ENCODE results near the gene CCNA1.
A peak's percentile ranks its signal among the peaks of the same experiment; 100 is the strongest.

The CCNA1 gene

DNA sequence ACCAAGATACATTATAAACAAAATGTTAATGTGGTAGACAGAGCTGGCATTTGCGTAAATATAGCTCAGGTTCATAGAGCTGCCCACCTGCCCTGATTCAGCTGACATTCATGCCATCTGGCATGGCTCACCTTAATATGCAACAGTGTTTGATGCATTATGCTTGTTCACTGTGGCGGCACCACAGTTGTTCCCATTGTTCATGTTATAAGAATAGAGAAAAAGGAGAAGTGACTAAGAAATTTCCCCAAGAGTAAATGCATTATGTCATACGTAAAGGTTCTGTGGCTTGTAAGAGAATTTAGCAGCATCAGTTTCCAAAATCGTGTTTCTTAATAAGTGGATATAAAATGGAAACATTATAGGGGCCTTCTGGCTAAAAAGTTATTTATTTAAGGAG lies 4.5 kb downstream of the CCNA1 start:
- TF ChIP-seq CTCF (IDR thresholded peaks at IDR 0.05): no peak
- H2AFZ ChIP-seq: no peak overlapping the region

GRCh38 chr13:36438594-36439483 lies 6.5 kb downstream of the CCNA1 start:
- Histone ChIP-seq H2AFZ (no peak overlapping the region), H3K79me2 (no peaks in the 10 kb centered on the region), H3K4me2 (ENCODE audit: low read length) (peak overlapping the region; percentile 28), H3K9ac (no peak overlapping the region), H3K27ac (peak overlapping the region; percentile 58), H3K9me3 (ENCODE audit: control insufficient read depth, low read length) (no peaks in the 10 kb centered on the region), H3K4me1 (peaks cover 16% of the 10 kb centered on the region), H3K36me3 (ENCODE audit: control insufficient read depth, insufficient read depth, low read length) (no peaks in the 10 kb centered on the region), H3K27me3 (ENCODE audit: control insufficient read depth, insufficient read depth, low read length) (no peaks in the 10 kb centered on the region), H3K4me3 (ENCODE audit: low read depth, low read length) (no peak overlapping the region)
- TF ChIP-seq CTCF (IDR thresholded peaks at IDR 0.05): no peak

More for the DNA sequence above, 4.5 kb downstream of the CCNA1 start:
- Histone ChIP-seq H3K9ac (no peak overlapping the region), H3K9me3 (ENCODE audit: control insufficient read depth, low read length) (no peaks in the 10 kb centered on the region), H3K27me3 (ENCODE audit: control insufficient read depth, insufficient read depth, low read length) (no peaks in the 10 kb centered on the region), H3K4me2 (ENCODE audit: low read length) (no peak overlapping the region), H3K4me1 (peaks cover 13% of the 10 kb centered on the region), H3K27ac (peak overlapping the region; percentile 12), H3K36me3 (ENCODE audit: control insufficient read depth, insufficient read depth, low read length) (no peaks in the 10 kb centered on the region), H3K79me2 (no peaks in the 10 kb centered on the region), H3K4me3 (ENCODE audit: low read depth, low read length) (no peak overlapping the region)

GRCh38 chr13:36445278-36445677 lies 13.0 kb downstream of the CCNA1 start:
- Histone ChIP-seq H3K9ac (no peak overlapping the region), H3K36me3 (ENCODE audit: control insufficient read depth, insufficient read depth, low read length) (no peaks in the 10 kb centered on the region), H3K4me2 (ENCODE audit: low read length) (no peak overlapping the region), H3K4me3 (ENCODE audit: low read depth, low read length) (no peak overlapping the region), H3K27ac (peak overlapping the region; percentile 91), H2AFZ (no peak overlapping the region), H3K79me2 (no peaks in the 10 kb centered on the region), H3K4me1 (peaks cover 38% of the 10 kb centered on the region), H3K9me3 (ENCODE audit: control insufficient read depth, low read length) (no peaks in the 10 kb centered on the region), H3K27me3 (ENCODE audit: control insufficient read depth, insufficient read depth, low read length) (no peaks in the 10 kb centered on the region)
- TF ChIP-seq CTCF (IDR thresholded peaks at IDR 0.05): no peak

GRCh38 chr13:36445891-36446351 lies 13.6 kb downstream of the CCNA1 start:
- Histone ChIP-seq H3K4me3 (ENCODE audit: low read depth, low read length) (no peak overlapping the region), H2AFZ (no peak overlapping the region), H3K27ac (peak overlapping the region; percentile 91), H3K4me1 (peaks cover 36% of the 10 kb centered on the region), H3K9ac (no peak overlapping the region), H3K36me3 (ENCODE audit: control insufficient read depth, insufficient read depth, low read length) (no peaks in the 10 kb centered on the region), H3K27me3 (ENCODE audit: control insufficient read depth, insufficient read depth, low read length) (no peaks in the 10 kb centered on the region), H3K79me2 (no peaks in the 10 kb centered on the region), H3K9me3 (ENCODE audit: control insufficient read depth, low read length) (no peaks in the 10 kb centered on the region), H3K4me2 (ENCODE audit: low read length) (peak overlapping the region; percentile 9)
- TF ChIP-seq CTCF (IDR thresholded peaks at IDR 0.05): no peak
